ENCODE measurements around the gene SAFB2. TPM values are rescaled to one million over a fixed set of nuclear protein-coding genes. Genes with fewer than 3 reads are reported as not detected.
A peak's percentile ranks its signal among the peaks of the same experiment; 100 is the strongest.

Gene SAFB2
- total and polyA plus RNA-seq, 2 of the 13 experiments (the other 11 are each of a cell fraction or from before 2014, with no cell fraction given): 11.2 to 31.5 TPM

DNA sequence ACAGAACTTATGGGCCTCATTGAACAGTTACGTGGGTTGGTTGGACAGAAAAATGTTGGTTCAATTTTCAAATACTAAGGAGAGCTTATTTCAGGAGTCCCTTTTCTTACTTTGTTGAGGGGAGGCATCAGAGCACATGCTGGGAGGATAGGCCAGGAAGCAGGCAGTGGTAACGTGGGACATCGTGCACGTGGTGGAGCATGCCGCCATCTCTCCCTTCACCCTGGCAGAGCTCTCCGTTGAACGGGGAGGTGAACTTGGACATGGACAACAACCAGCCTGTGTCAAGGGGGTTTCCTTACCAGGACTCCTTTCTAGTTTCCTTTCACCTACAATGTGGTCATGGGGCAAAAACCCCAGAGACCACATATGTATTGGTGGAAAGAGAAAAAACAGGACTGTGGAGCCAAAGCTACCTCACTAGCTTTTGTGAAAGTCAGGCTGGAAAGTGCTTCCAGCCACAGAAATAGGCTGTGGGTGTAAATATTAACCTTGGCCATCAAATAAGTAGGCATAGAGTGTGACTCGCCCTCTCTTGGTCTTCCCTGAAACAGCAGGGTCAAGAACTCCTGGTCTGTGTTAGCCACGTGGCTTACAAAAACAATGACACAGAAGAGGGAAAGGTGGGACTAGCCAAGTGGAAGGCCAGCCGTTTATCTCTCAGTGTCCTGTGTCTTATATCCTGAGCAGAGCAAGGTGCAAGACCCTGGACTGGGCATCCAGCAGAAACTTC is 43.4 kb upstream of the SAFB2 start:
- ATAC-seq: peak; percentile 82
- in situ Hi-C loops (cut with HindIII; ENCODE audit: extremely low pct_ligation_motif_present, low pct_unique_long_range_greater_than_20kb): no loop called here
- no peaks in the 10 kb centered on the region for H3K79me2 ChIP-seq (ENCODE audit: insufficient read depth, low read length)
- no peaks in the 10 kb centered on the region for H3K27me3 ChIP-seq (ENCODE audit: control insufficient read depth in 1 of 2, insufficient read depth in 2 of 2, low read length in 2 of 2)
- H3K9ac ChIP-seq (ENCODE audit: insufficient read depth, low read depth, low read length): no peak overlapping the region
- H3K4me1 ChIP-seq (ENCODE audit: insufficient read depth, low read length): peaks cover 15% of the 10 kb centered on the region
- peaks cover 57 to 78% of the 10 kb centered on the region in 2 experiments for H3K36me3 ChIP-seq (replicated peaks in 1 of 2; ENCODE audit: control insufficient read depth in 1 of 2, insufficient read depth in 2 of 2, low read length in 2 of 2)
- no peak overlapping the region for H2AFZ ChIP-seq (ENCODE audit: low read length)
- DNase-seq (ENCODE audit: low spot score): peak; percentile 69
- H3K9me3 ChIP-seq (ENCODE audit: low read length): no peaks in the 10 kb centered on the region
- intact Hi-C loops (cut with micrococcal nuclease; ENCODE audit: unreplicated experiment): no loop called here
- TSS peak; percentile 25 for BruUV-seq (replicated peaks)
- H4K20me1 ChIP-seq (ENCODE audit: insufficient read depth, low read length): 0 out of 2 replicates have a peak, but pooled peaks cover 9% of the 10 kb centered on the region
- H3K27ac ChIP-seq (ENCODE audit: extremely low read length, insufficient read depth, low read length): no peak overlapping the region
- H3K4me3 ChIP-seq (replicated peaks in 1 of 3; ENCODE audit: insufficient read depth in 1 of 3, low read depth in 2 of 3, low read length in 3 of 3): no peak overlapping the region
- CTCF ChIA-PET (ENCODE audit: low intra/inter-chr PET ratio, low total read pairs): no interaction called here
- peak; percentile 70 for FAIRE-seq
- POLR2A ChIA-PET: interaction anchor here (1.1 to 1.5 kb wide), 2 partner anchors 43 to 45 kb away, joined by 3 to 7 read pairs; partner anchors contain the start of genes SAFB and SAFB2
- H3K4me2 ChIP-seq (ENCODE audit: low read depth, low read length): no peak overlapping the region
- WGBS (ENCODE audit: low lambda C conversion rate): 74% methylated on average over 10 of the region's 10 CpGs
- TF ChIP-seq SSRP1 (CRISPR knock-in tag; IDR thresholded peaks at IDR 0.05) (no peak), NR2F6 (IDR thresholded peaks at IDR 0.05) (no peak), NR2F6 (CRISPR knock-in tag; IDR thresholded peaks at IDR 0.05) (peak; percentile 37; the same call in 1 of the 2 replicates), RBM22 (optimal IDR thresholded peaks at IDR 0.05; ENCODE audit: low read length) (peak; percentile 9), RARA (CRISPR knock-in tag; IDR thresholded peaks at IDR 0.05) (peak; percentile 35; the same call in 1 of the 2 replicates), POGZ (CRISPR knock-in tag; IDR thresholded peaks at IDR 0.05) (no peak), HMGA1 (CRISPR knock-in tag; conservative IDR thresholded peaks at IDR 0.05) (no peak), ZNF234 (CRISPR knock-in tag; conservative IDR thresholded peaks at IDR 0.05) (no peak), SNAI1 (CRISPR knock-in tag; IDR thresholded peaks at IDR 0.05; ENCODE audit: borderline replicate concordance) (no peak), FOXA1 (IDR thresholded peaks at IDR 0.05) (no peak), FOXA1 (CRISPR knock-in tag; IDR thresholded peaks at IDR 0.05) (0 out of 2 replicates have a peak, but pooled peaks have one; percentile 20), SAP130 (CRISPR knock-in tag; IDR thresholded peaks at IDR 0.05; ENCODE audit: low read depth) (peak; percentile 70), ZNF292 (CRISPR knock-in tag; IDR thresholded peaks at IDR 0.05; ENCODE audit: borderline replicate concordance, low read depth) (no peak), KDM1A (CRISPR knock-in tag; IDR thresholded peaks at IDR 0.05) (no peak), MAX (IDR thresholded peaks at IDR 0.05) (peak; percentile 41; the same call in 1 of the 2 replicates), ZNF484 (CRISPR knock-in tag; IDR thresholded peaks at IDR 0.05; ENCODE audit: borderline replicate concordance, low read depth) (no peak), LBX2 (CRISPR knock-in tag; IDR thresholded peaks at IDR 0.05; ENCODE audit: borderline replicate concordance) (no peak), ZNF274 (CRISPR knock-in tag; IDR thresholded peaks at IDR 0.05) (no peak), ZNF776 (CRISPR knock-in tag; IDR thresholded peaks at IDR 0.05) (no peak), MXI1 (IDR thresholded peaks at IDR 0.05; ENCODE audit: borderline replicate concordance, low read depth, low read length) (peak; percentile 62; the same call in 1 of the 3 replicates)
- TF ChIP-seq, protein P1, sequence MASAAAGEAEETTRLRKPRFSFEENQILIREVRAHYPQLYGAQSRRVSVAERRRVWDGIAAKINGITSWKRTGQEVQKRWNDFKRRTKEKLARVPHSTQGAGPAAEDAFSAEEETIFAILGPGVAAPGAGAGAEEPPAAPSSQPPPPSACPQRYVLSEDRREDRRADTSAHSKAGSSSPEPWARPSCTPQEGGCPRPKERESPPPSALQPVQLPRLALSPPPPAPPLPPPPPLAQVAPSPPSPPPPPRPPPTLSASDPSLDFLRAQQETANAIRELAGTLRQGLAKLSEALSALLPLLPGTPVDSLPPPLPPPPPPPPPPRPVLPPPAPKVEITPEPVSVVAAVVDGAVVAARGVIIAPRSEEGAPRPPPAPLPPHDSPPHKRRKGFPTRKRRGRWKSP (CRISPR knock-in tag; IDR thresholded peaks at IDR 0.05): no peak
- TF ChIP-seq, protein P2, sequence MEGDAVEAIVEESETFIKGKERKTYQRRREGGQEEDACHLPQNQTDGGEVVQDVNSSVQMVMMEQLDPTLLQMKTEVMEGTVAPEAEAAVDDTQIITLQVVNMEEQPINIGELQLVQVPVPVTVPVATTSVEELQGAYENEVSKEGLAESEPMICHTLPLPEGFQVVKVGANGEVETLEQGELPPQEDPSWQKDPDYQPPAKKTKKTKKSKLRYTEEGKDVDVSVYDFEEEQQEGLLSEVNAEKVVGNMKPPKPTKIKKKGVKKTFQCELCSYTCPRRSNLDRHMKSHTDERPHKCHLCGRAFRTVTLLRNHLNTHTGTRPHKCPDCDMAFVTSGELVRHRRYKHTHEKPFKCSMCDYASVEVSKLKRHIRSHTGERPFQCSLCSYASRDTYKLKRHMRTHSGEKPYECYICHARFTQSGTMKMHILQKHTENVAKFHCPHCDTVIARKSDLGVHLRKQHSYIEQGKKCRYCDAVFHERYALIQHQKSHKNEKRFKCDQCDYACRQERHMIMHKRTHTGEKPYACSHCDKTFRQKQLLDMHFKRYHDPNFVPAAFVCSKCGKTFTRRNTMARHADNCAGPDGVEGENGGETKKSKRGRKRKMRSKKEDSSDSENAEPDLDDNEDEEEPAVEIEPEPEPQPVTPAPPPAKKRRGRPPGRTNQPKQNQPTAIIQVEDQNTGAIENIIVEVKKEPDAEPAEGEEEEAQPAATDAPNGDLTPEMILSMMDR (CRISPR knock-in tag; IDR thresholded peaks at IDR 0.05): peak; percentile 15; the same call in 1 of the 2 replicates
- TF ChIP-seq, protein P3, sequence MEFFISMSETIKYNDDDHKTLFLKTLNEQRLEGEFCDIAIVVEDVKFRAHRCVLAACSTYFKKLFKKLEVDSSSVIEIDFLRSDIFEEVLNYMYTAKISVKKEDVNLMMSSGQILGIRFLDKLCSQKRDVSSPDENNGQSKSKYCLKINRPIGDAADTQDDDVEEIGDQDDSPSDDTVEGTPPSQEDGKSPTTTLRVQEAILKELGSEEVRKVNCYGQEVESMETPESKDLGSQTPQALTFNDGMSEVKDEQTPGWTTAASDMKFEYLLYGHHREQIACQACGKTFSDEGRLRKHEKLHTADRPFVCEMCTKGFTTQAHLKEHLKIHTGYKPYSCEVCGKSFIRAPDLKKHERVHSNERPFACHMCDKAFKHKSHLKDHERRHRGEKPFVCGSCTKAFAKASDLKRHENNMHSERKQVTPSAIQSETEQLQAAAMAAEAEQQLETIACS (CRISPR knock-in tag; IDR thresholded peaks at IDR 0.05): no peak
